Fibroblast of mammary gland (primary cell): ENCODE measurements around the gene PIP5KL1.

ENCODE experiments used
- DNase-seq: peaks from one replicate; pipeline ENCODE4 v3.0.0-alpha.2; 2010; ENCODE audit warnings: low read depth
- H3K4me3 ChIP-seq: 2 replicates; pipeline ENCODE4 v1.5.1; 2011; ENCODE audit warnings: low read depth, mild to moderate bottlenecking, low read length, moderate library complexity; ENCODE audit not compliant: control insufficient read depth
- CTCF ChIP-seq: conservative IDR thresholded peaks from 2 replicates; pipeline ENCODE4 v1.5.1; 2011; ENCODE audit warnings: low read depth, low read length, inconsistent platforms; ENCODE audit not compliant: control insufficient read depth, insufficient read depth

Gene PIP5KL1

DNA sequence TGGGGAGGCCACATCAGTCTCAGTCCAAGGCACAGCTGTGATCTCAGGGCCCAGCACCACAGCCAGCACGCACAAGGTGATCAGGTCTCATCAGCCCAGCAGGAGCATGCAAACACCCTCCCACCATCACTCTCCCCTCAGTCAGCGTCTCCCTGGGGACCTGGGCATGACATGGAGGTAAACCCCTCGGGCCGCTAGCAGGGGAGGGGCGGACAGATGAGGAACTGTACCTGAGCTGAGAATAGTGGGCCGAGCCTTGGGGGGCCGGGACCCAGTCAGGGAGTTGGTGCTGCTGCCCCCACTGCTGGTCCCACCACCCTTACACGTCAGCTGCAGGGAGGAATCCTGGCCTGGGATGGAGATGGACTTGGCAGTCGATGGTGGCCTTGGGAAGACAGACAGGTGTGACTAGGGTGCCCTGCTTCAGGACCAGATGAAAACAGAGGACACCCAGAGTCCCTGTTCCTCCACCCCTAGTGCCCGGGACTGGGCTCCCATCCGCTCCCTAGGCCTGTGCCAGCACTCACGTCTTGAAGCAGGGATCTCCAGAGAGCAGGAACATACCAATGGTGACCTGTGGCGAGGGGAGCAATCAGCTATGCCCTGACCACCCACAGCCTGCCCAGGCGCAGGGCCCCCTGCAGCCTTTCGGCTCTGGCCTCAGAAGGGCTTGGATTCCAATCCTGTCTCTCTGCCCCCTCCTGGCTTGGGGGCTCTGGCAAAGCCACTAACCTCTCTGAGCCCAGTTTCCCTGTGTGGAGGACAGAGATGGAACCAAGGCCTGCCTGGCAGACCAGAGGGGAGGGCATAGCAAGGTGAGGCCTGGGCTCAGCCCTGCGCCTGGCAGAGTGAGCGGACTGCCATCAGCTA, 17.5 kb upstream of the PIP5KL1 start:
- H3K4me3 ChIP-seq = no peak overlapping the region

GRCh38 chr9:127946728-127947127, 16.2 kb upstream of the PIP5KL1 start:
- DNase-seq = no peak
- no peak for TF ChIP-seq CTCF

More for the DNA sequence above, 17.5 kb upstream of the PIP5KL1 start:
- DNase-seq = no peak
- TF ChIP-seq CTCF = no peak

DNA sequence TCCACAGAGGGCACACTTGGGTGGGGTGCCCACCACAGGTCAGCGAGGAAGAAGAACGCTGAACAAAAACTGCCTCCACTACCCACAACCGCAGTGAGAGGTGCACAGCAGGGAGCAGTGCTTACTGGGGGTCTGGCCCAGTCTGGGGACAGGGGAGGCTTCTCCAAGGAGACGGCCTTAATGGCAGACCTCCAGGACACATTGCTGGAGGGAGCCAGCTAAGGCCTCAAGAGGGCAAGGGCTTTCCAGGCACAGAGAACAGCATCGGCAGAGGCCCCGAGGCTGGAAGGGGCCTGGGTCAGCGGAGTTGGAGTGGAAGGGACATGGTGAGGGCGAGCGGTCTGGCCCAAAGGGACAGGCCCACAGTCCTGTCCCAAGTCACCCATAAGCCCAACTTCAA, 15.4 kb upstream of the PIP5KL1 start:
- no peak for DNase-seq
- no peak for TF ChIP-seq CTCF
- no peak overlapping the region for H3K4me3 ChIP-seq

More at GRCh38 chr9:127946728-127947127, 16.2 kb upstream of the PIP5KL1 start:
- no peak overlapping the region for H3K4me3 ChIP-seq

DNA sequence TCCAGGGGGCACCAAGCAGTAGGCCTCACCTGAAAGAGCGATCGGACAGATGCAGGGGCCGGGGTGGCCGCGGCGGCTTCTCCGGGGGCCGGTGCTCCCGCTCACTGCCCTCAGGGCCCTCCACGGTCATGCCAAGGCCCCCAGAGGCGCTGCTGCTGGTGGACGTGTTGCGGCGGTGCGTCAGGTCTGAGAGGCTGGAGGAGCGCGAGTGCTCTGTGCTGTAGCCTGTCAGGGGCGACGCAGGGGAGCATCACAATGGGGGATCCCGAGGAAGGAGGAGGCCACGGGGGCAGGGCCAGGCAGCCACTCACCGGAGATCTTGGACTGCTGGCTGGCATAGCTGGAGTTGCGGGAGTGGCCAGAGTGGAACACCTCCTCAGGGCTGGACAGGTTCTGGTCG, 14.8 kb upstream of the PIP5KL1 start:
- H3K4me3 ChIP-seq = no peak overlapping the region
- TF ChIP-seq CTCF = no peak
- DNase-seq = no peak

GRCh38 chr9:127944586-127945218, 14.1 kb upstream of the PIP5KL1 start:
- TF ChIP-seq CTCF = no peak
- no peak overlapping the region for H3K4me3 ChIP-seq
- no peak for DNase-seq

GRCh38 chr9:127943731-127944144, 13.2 kb upstream of the PIP5KL1 start:
- TF ChIP-seq CTCF = peak; percentile 84
- DNase-seq = peak; percentile 78
- no peak overlapping the region for H3K4me3 ChIP-seq
